Stimulated activated CD4-positive, alpha-beta T cell treated with anti-CD3 and anti-CD28 coated beads, Interleukin-4, amount 100 ng/mL, for 1 hour (primary cell): ENCODE measurements around the gene RAB38.

ENCODE experiments used
- DNase-seq: peaks from one replicate; pipeline ENCODE4 v3.0.0-alpha.2; 2020

RAB38 gene

DNA sequence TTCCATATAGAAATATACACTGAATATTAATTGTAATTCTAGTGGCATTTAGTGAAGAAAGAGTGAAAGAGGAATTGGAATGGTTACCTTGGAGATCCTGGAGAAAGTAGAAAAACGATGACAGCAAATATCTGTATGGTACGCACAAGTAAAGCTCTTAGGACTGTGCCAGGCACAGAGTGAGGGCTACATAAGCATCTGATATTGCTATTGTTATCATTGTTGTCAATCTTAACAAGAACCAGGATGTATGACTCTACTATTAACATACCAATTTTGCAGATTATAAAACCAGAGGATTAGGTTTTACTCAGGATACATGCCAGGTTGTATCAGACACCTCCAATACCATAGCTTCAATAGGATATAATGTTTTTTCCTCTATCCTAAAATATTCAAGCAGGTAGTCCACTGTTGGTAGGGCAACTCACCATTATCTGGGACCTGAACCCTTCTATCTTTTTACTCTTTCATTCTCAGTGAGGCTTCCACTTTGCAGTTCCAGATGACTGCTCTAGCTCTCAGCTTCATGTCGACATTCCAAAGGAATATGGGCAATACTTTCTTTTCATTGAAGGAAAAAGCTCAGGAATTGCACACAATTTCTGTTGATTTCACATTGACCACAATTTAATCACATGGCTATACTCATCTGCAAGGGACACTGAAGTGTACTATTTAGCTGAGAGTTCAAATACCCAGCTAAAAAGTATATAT is 73.2 kb downstream of the RAB38 start:
- no peak for DNase-seq

DNA sequence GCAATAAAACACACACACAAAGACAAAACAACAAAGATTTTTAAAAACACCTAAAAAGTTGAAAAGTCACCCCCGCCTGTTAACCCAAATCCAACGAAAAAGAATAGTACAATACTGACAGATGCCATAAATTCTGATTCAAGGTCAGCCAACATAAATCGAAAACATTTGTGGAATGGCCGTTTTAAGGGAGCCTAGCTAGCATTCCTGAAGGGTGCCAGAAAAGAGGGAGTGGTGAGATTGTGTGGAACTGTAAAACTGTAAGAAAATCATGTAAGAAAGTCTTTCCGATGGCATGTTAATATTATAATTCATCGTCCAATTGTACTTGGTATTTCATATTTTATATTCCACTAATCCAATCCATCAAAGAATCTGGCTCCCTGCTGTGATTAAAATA is 75.1 kb downstream of the RAB38 start:
- no peak for DNase-seq

DNA sequence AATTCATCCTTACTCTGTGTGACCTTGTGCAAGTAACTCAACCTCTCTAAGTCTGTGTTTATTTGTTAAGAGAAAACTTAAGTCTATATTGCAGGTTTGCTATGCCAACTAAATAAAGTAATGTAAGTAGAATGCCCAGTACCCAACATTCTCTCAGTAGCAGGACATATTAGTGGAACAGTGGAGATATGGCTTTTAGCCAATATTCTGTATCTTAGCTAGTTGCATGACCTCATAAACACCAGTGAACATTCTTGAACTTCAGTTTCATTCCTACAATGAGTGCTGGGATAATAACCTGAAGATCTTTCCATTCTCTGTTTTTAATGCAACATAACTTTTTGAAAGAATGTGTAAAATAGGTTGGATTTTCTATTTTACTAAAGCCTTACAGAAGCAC is 77.0 kb downstream of the RAB38 start:
- DNase-seq: no peak

DNA sequence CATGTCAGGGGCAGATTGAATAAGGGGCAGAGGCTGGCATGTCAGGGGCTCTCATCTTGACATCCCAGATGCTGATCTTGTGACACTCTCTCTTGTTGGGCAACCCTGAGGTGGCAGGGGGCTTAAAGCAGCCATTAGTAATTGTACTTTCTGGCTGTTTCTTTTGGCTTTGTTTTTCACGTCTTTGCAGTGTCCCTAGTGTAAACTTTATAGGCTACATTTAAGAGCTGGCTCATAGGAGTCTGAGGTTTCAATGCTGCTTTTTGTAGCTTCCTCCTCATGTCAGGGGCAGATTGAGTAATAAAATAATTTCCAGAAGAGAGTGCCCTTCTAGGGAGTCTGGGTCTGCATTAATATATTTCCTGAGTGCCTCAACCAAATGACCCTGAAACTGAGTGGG is 86.1 kb downstream of the RAB38 start:
- DNase-seq: no peak

DNA sequence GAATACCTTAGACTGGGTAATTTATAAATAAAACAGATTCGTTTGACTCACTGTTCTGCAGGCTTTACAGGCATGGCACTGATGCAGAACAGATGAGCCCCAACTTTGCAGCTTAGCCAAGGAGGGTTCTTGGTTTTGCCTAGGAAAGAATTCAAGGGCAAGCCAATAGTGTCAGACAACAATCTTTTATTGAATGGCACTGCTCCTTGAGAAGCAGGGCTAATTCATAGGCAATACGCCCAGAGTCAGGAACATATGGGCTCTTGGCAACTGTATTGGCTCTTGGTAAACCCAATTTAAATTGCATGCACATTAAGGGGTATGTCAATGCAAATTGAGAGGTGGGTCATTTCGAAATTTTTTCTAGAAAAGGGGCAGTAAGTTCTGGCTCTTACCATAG is 87.9 kb downstream of the RAB38 start:
- DNase-seq: no peak

DNA sequence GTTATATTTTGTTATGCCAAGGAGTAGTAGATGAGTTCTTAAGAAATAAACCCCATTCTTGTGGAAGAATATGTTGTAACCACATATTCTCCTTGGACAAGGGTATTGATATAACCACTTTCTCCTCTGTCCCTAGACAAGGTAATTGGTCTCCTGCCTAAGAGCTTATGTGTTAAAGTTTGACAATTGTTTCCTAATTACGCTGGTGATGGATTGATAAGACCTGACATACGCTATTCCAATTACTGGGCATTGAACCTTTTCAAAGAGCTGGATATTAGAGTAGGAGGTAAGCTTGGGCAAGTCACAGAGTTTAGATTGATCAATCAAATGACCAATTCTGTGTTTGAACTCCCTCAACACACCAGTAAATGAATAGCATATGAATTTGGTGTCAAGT is 88.9 kb downstream of the RAB38 start:
- DNase-seq: no peak

DNA sequence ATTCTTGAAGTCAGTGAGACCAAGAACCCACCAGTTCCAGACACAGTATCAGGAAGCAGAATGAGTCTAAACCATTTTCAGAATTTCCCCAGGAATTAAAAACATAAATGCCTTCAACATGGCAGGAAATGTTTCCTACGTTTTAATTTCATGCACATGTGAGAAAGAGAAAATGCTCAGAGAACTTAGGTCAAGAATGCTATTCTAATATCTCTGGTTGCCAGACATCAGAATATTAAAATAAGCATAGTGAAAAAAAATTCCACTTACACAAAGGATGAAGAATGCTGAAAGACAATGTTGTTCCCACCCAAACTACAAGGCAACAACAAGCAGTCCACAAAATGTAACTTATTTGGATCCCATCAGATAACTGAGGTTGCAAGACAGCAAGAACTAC is 104.8 kb downstream of the RAB38 start:
- DNase-seq: no peak

DNA sequence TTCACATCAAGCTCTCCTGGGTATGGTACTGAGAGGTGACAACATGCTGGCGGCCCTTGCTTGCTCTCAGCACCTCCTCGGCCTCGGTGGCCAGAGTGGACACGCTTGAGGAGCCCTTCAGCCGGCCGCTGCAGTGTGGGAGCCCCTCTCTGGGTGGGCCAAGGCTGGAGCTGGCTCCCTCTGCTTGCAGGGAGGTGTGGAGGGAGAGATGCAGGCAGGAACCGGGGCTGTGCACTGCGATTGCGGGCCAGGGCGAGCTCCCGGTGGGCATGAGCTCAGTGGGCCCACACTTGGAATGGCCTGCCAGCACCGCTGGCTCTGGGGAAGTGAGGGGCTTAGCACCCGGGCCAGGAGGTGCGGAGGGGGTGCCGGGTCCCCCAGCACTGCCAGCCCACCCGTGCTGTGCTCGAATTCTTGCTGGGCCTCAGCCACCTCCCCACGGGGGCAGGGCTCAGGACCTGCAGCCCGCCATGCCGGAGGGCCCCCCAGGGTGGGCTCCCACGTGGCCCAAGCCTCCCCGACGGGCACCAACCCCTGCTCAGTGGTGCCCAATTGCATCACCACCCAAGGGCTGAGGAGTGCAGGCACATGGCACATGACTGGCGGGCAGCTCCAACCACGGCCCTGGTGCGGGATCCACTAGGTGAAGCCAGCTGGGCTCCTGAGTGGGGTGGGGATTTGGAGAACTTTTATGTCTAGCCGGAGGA is 106.2 kb downstream of the RAB38 start:
- no peak for DNase-seq

DNA sequence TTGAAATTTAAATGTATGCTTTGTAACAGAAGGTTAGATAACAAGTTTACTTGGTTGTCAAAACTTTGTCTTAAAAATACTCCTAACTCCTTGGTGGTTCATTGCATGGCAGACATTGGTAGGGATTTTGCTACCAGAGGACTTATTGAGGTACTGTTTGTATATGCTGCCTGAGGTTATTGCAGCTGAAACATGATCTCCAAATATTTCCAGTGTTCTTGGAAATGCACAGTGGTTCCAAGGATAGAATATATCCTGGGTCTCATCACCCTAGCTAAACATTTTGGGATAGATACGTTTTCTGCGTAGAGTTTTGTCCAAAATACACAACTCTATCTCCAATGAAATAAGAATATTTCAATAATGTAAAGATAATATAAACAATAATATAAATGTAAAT is 109.2 kb downstream of the RAB38 start:
- DNase-seq: no peak

DNA sequence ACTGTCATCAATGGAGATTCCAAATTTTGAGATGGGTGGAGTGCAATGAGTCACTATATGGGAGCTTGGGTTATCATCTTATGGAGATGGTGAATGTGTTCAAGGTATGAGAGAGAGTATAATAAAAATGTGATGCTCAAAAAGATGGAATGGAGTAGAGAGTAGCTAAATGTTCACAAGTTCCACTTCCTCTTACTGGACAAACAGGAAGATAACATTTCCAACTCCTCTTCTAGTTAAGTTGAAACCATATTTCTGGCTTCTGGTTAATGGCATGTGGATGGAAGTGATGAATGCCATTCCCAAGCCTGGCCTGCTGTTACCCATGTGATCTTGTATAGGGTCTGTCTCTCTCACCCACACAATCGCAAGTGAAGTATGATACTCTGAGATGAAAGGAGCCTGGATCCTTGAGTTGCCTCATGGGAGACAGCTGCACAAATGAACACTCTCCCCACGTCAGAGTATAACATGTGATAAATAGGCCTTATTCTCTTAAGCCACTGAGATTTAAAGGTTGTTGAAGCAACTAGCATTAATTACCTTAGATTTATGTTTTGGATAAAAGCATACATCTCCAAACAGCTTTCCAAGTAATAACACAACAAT is 111.0 kb downstream of the RAB38 start:
- DNase-seq: no peak
